H4 (cell line): ENCODE results near the gene IFITM1. TPM values are rescaled to one million over a fixed set of nuclear protein-coding genes. Genes with fewer than 3 reads are reported as not detected.
A peak's percentile ranks its signal among the peaks of the same experiment; 100 is the strongest.

Source experiments
- DNase-seq: peaks from one replicate; pipeline ENCODE4 v3.0.0-alpha.2; 2015; ENCODE audit warnings: low spot score
- total RNA-seq: library from RNA; depleted of rRNA; stranded (reverse); fragments of >200 nt; shearing (Covaris generic); gene quantifications from 2 replicates; pipeline ENCODE4 v1.2.3, GENCODE V29; 2014; rRNA removed

The IFITM1 gene
- 179 TPM in 2 replicates for total RNA-seq

- peak; percentile 83 for DNase-seq
Measured at GRCh38 chr11:313787-314553, at the start of gene IFITM1. TSS of gene IFITM1 (plus strand) at chr11:314040. CDS start at chr11:314171, 131 bp downstream.

GRCh38 chr11:266676-267439, 47.0 kb upstream of the IFITM1 start:
- no peak for DNase-seq

GRCh38 chr11:267491-267994, 46.3 kb upstream of the IFITM1 start:
- DNase-seq = no peak

- peak; percentile 99 for DNase-seq
Measured at GRCh38 chr11:268716-269145, 45.1 kb upstream of the IFITM1 start.

- DNase-seq = peak; percentile 57
Measured at GRCh38 chr11:269146-269890, 44.5 kb upstream of the IFITM1 start.

GRCh38 chr11:270451-271318, 43.2 kb upstream of the IFITM1 start:
- no peak for DNase-seq

GRCh38 chr11:271319-271715, 42.5 kb upstream of the IFITM1 start:
- no peak for DNase-seq

- DNase-seq = no peak
Measured at GRCh38 chr11:272195-272930, 41.5 kb upstream of the IFITM1 start.

- DNase-seq = no peak
Measured at GRCh38 chr11:272931-273198, 41.0 kb upstream of the IFITM1 start.

- DNase-seq = no peak
Measured at GRCh38 chr11:276219-276618, 37.6 kb upstream of the IFITM1 start.

- no peak for DNase-seq
Measured at GRCh38 chr11:278001-278951, 35.6 kb upstream of the IFITM1 start, which contains the start of gene NLRP6. TSS of gene NLRP6 (plus strand) at chr11:278407. CDS start at chr11:278570, 163 bp downstream.

- DNase-seq = no peak
Measured at GRCh38 chr11:279040-279965, 34.5 kb upstream of the IFITM1 start.

GRCh38 chr11:279966-280705, 33.7 kb upstream of the IFITM1 start:
- no peak for DNase-seq

GRCh38 chr11:280706-281485, 32.9 kb upstream of the IFITM1 start:
- no peak for DNase-seq

GRCh38 chr11:281486-282161, 32.2 kb upstream of the IFITM1 start:
- DNase-seq = no peak

GRCh38 chr11:282171-282570, 31.7 kb upstream of the IFITM1 start:
- no peak for DNase-seq
